HepG2 (cell line): Measurements from ENCODE around the gene CTAG2. TPM values are rescaled to one million over a fixed set of nuclear protein-coding genes. Genes with fewer than 3 reads are reported as not detected.
A peak's percentile ranks its signal among the peaks of the same experiment; 100 is the strongest.

Experiments used
- ATAC-seq: fragments of 200-7000 bp; cut with Tn5 transposase; 3 replicates; pipeline ENCODE4 v1.9.1; 2020; ENCODE audit warnings: mild to moderate bottlenecking, moderate library complexity
- BruUV-seq: library from RNA; stranded (reverse); fragments of 400-500 nt; replicated peaks from 2 replicates; lab custom pipeline; 2021; lab: Mats Ljungman, UMichigan
- CTCF ChIA-PET: fragments of 300-600 bp; formaldehyde crosslinking; extraction: SDS; loops from one replicate; lab custom pipeline; 2021; ENCODE audit warnings: low total read pairs, inconsistent platforms, low intra/inter-chr PET ratio; lab: Yijun Ruan, JAX
- POLR2A ChIA-PET: fragments of 350-600 bp; sonication (Branson Sonifier 250); formaldehyde crosslinking; loops from one replicate; lab custom pipeline; 2020; ENCODE audit warnings: antibody characterized with exemption, inconsistent platforms; lab: Yijun Ruan, JAX
- DNase-seq: peaks from one replicate; pipeline ENCODE4 v3.0.0-alpha.2; 2015; ENCODE audit warnings: low spot score
- FAIRE-seq: peaks from 3 replicates; lab custom pipeline; 2011; peaks lifted over from hg19 to GRCh38; lab: Jason Lieb, UNC
- H2AFZ ChIP-seq: one replicate; pipeline ENCODE4 v1.6.1; 2011; ENCODE audit warnings: low read length, inconsistent platforms
- H3K27ac ChIP-seq: fragments of 300-600 bp; 3 replicates; pipeline ENCODE4 v1.8.0; 2011; ENCODE audit warnings: mixed run types, mild to moderate bottlenecking, mixed read lengths, low read length, inconsistent platforms; ENCODE audit not compliant: insufficient read depth; ENCODE audit errors: extremely low read length
- H3K27me3 ChIP-seq, 2 experiments: fragments of 200-600 bp in 1 of 2; 2 replicates in 1 of 2; 3 replicates in 1 of 2; pipeline versions ENCODE4 v1.6.0 to v1.8.0; 2011; ENCODE audit warnings: low read length in 2 of 2, mild to moderate bottlenecking in 2 of 2, moderate library complexity in 2 of 2, inconsistent platforms in 1 of 2; ENCODE audit not compliant: insufficient read depth in 2 of 2, control insufficient read depth in 1 of 2
- H3K36me3 ChIP-seq, 2 experiments: fragments of 200-600 bp in 1 of 2; replicated peaks in 1 of 2; 2 replicates in 1 of 2; 3 replicates in 1 of 2; pipeline versions ENCODE4 v1.5.1 to v1.8.0; 2011; ENCODE audit warnings: low read length in 2 of 2, inconsistent platforms in 1 of 2; ENCODE audit not compliant: insufficient read depth in 2 of 2, control insufficient read depth in 1 of 2
- H3K4me1 ChIP-seq: 2 replicates; pipeline ENCODE4 v1.5.1; 2012; ENCODE audit warnings: low read length, inconsistent platforms; ENCODE audit not compliant: insufficient read depth
- H3K4me2 ChIP-seq: 2 replicates; pipeline ENCODE4 v1.6.0; 2011; ENCODE audit warnings: low read depth, low read length, inconsistent platforms
- H3K4me3 ChIP-seq, 3 experiments: fragments of 200-600 bp in 1 of 3; sonication (generic), shearing (Covaris generic) in 1 of 3; replicated peaks in 1 of 3; 2 replicates each; pipeline ENCODE4 v1.5.1; 2011 to 2016; ENCODE audit warnings: low read length in 3 of 3, inconsistent platforms in 2 of 3, low read depth in 2 of 3, mild to moderate bottlenecking in 2 of 3, control low read depth in 1 of 3, mixed read lengths in 1 of 3; ENCODE audit not compliant: insufficient read depth in 1 of 3
- H3K79me2 ChIP-seq: one replicate; pipeline ENCODE4 v1.6.1; 2011; ENCODE audit warnings: low read length, inconsistent platforms; ENCODE audit not compliant: insufficient read depth
- H3K9ac ChIP-seq: 2 replicates; pipeline ENCODE4 v1.6.0; 2011; ENCODE audit warnings: mild to moderate bottlenecking, low read depth, low read length, inconsistent platforms; ENCODE audit not compliant: insufficient read depth
- H3K9me3 ChIP-seq: 2 replicates; pipeline ENCODE4 v1.5.1; 2012; ENCODE audit warnings: mild to moderate bottlenecking, low read length
- H4K20me1 ChIP-seq: 2 replicates; pipeline ENCODE4 v1.6.0; 2011; ENCODE audit warnings: inconsistent platforms, mild to moderate bottlenecking, low read length, moderate library complexity; ENCODE audit not compliant: insufficient read depth
- FOSL2 ChIP-seq: sonication (generic); formaldehyde crosslinking; IDR thresholded peaks from 2 replicates; pipeline ENCODE4 v1.4.0; 2020; ENCODE audit warnings: missing genetic modification reagents
- JUN ChIP-seq: sonication (generic); formaldehyde crosslinking; IDR thresholded peaks from 2 replicates; pipeline ENCODE4 v1.4.0; 2020; ENCODE audit warnings: mild to moderate bottlenecking, missing genetic modification reagents
- RFXANK ChIP-seq: IDR thresholded peaks from 2 replicates; pipeline ENCODE4 v1.6.1; 2016
- SNAPC2 ChIP-seq: sonication (generic); formaldehyde crosslinking; IDR thresholded peaks from 2 replicates; pipeline ENCODE4 v1.8.1; 2022; ENCODE audit warnings: mild to moderate bottlenecking, missing genetic modification reagents
- XBP1 ChIP-seq: sonication (generic); formaldehyde crosslinking; IDR thresholded peaks from 2 replicates; pipeline ENCODE4 v1.5.0; 2020; ENCODE audit warnings: missing genetic modification reagents
- WGBS: methylation state at CpG from one replicate; pipeline ENCODE4 v1.1.6; 2017; ENCODE audit warnings: low lambda C conversion rate; 5-methylcytosine and 5-hydroxymethylcytosine counted together
- in situ Hi-C: cut with HindIII; loops from 2 replicates; pipeline ENCODE4 v1.10.0; 2017; ENCODE audit warnings: low pct_unique_long_range_greater_than_20kb; ENCODE audit not compliant: extremely low pct_ligation_motif_present
- intact Hi-C: fragments of 100-400 bp; cut with micrococcal nuclease; formaldehyde crosslinking; loops from one replicate; pipeline ENCODE4 v1.10.0; 2022; ENCODE audit not compliant: unreplicated experiment
- polyA plus RNA-seq, 8 experiments: library from polyadenylated mRNA; depleted of rRNA in 3 of 8; stranded (reverse) in 7 of 8; unstranded in 1 of 8; fragments of >200 nt; fragmentation: Illumina TruSeq in 4 of 8; extraction: Trizol in 4 of 8; gene quantifications; 2 replicates each; pipeline versions ENCODE4 v1.2.1 to v1.2.3, GENCODE V29; 2011 to 2016; ENCODE audit warnings: low read depth in 4 of 8, missing spikeins in 1 of 8, mixed read lengths in 1 of 8; ENCODE audit not compliant: insufficient read depth in 1 of 8
- total RNA-seq, 5 experiments: library from RNA; depleted of rRNA; stranded (reverse); fragments of >200 nt; fragmentation: Illumina TruSeq; extraction: Trizol; gene quantifications; 2 replicates each; pipeline ENCODE4 v1.2.3, GENCODE V29; 2016; ENCODE audit warnings: low read depth in 1 of 5

The CTAG2 gene
- total and polyA plus RNA-seq, 2 of the 13 experiments (the other 11 are each of a cell fraction or from before 2014, with no cell fraction given), result not detected

DNA sequence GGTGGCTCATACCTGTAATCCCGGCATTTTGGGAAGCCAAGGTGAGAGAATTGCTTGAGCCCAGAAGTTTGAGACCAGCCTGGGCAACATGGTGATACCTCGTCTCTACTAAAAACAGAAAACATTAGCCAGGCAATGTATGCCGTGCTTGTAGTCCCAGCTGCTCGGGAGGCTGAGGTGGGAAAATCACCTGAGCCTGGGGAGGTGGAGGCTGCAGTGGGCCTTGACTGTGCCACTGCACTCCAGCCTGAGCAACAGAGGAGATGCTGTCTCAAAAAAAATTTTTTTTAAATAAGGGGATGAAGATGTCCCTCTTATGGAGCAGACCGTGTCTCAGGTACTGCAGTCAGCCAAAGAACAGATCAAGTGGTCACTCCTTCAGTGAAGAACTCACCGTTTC lies 47.8 kb downstream of the CTAG2 start:
- Histone ChIP-seq H3K36me3 (no peaks in the 10 kb centered on the region), H3K79me2 (no peaks in the 10 kb centered on the region)
- TF ChIP-seq SNAPC2 (CRISPR knock-in tag), result no peak
- TF ChIP-seq XBP1 (CRISPR knock-in tag), result no peak
- TF ChIP-seq JUN (CRISPR knock-in tag), result no peak
- TF ChIP-seq, all 625 proteins: peak for 0
- in situ Hi-C loops, result no loop called here
- H3K27me3 ChIP-seq, result peaks cover 0 to 3% of the 10 kb centered on the region in 2 experiments; a peak in 1 of 5 replicates
- no peak overlapping the region for H3K4me3 ChIP-seq
- H2AFZ ChIP-seq, result no peak overlapping the region
- DNase-seq (no peak), ATAC-seq (no peak), FAIRE-seq (no peak)
- H3K27ac ChIP-seq, result no peak overlapping the region
- POLR2A ChIA-PET, result no interaction called here
- no TSS peak for BruUV-seq
- H3K4me1 ChIP-seq, result no peaks in the 10 kb centered on the region
- CTCF ChIA-PET, result no interaction called here
- H4K20me1 ChIP-seq, result no peaks in the 10 kb centered on the region
- no peak overlapping the region for H3K9ac ChIP-seq
- intact Hi-C loops, result no loop called here
- WGBS, result 17% methylated on average over 2 of the region's 6 CpGs
- no peak overlapping the region for H3K4me2 ChIP-seq
- no peaks in the 10 kb centered on the region for H3K9me3 ChIP-seq

- no peaks in the 10 kb centered on the region for H3K36me3 ChIP-seq
- ATAC-seq (no peak), FAIRE-seq (no peak), DNase-seq (no peak)
- WGBS, result 52% methylated on average over 6 of the region's 13 CpGs
- in situ Hi-C loops (no loop called here), intact Hi-C loops (no loop called here)
- ChIA-PET CTCF (no interaction called here), POLR2A (no interaction called here)
- TF ChIP-seq FOSL2 (CRISPR knock-in tag) (peak; percentile 51; the same call in 1 of the 2 replicates), RFXANK (no peak)
- H3K27ac ChIP-seq, result no peak overlapping the region
- no peaks in the 10 kb centered on the region for H3K79me2 ChIP-seq
- BruUV-seq, result no TSS peak
- no peaks in the 10 kb centered on the region for H3K4me1 ChIP-seq
- no peaks in the 10 kb centered on the region for H3K9me3 ChIP-seq
- peaks cover 0 to 3% of the 10 kb centered on the region in 2 experiments; a peak in 1 of 5 replicates for H3K27me3 ChIP-seq
- no peak overlapping the region for H2AFZ ChIP-seq
- H3K9ac ChIP-seq, result no peak overlapping the region
- no peaks in the 10 kb centered on the region for H4K20me1 ChIP-seq
- H3K4me3 ChIP-seq, result no peak overlapping the region
- H3K4me2 ChIP-seq, result no peak overlapping the region
Observed at GRCh38 chrX:154603438-154604430, 49.6 kb downstream of the CTAG2 start.
